Measurements from ENCODE around the gene MACROD2. TPM values are rescaled to one million over a fixed set of nuclear protein-coding genes. Genes with fewer than 3 reads are reported as not detected.

The MACROD2 gene
- total and polyA plus RNA-seq, 2 of the 4 experiments (the other 2 are of a cell fraction) = not detected

DNA sequence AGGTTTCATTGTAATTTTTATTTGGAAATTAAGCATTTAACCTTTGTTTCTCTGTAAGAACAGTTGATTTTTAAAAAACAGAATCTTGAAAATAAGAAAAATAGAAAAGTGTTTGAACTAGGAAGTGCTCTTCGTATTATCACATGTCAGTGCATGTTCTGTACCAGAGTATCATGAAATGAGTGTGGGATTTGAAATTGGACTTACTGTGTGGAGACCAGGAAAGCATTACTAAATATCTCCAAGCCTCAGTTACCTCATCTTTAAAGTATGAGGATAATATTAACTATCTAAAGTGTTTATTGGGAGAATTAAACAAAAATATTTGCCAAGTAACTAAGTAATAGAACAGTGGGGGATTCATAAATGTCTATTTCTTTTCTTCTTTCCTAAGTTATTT lies 499.0 kb downstream of the MACROD2 start:
- no peak overlapping the region for H2BK20ac ChIP-seq (ENCODE audit: low read depth, low read length)
- ChIA-PET POLR2A (ENCODE audit: unreplicated experiment) (no interaction called here), CTCF (no interaction called here)
- peak overlapping the region; percentile 92 for H3K18ac ChIP-seq (ENCODE audit: low read depth, low read length)
- BruUV-seq (replicated peaks) = no TSS peak
- TF ChIP-seq RAD21 (IDR thresholded peaks at IDR 0.05; ENCODE audit: low read length) (no peak), ELK1 (IDR thresholded peaks at IDR 0.05; ENCODE audit: borderline replicate concordance, low read depth, low read length) (no peak), MAZ (IDR thresholded peaks at IDR 0.05; ENCODE audit: borderline replicate concordance, low read depth, low read length) (no peak), USF2 (IDR thresholded peaks at IDR 0.05; ENCODE audit: low read depth, low read length) (no peak), MXI1 (IDR thresholded peaks at IDR 0.05; ENCODE audit: borderline replicate concordance, low read depth, low read length) (no peak), NFE2L2 (IDR thresholded peaks at IDR 0.05; ENCODE audit: low read depth, low read length) (no peak), CHD1 (IDR thresholded peaks at IDR 0.05; ENCODE audit: low read depth, low read length) (no peak), BHLHE40 (IDR thresholded peaks at IDR 0.05; ENCODE audit: low read depth, low read length) (no peak), MAFK (IDR thresholded peaks at IDR 0.05; ENCODE audit: low read depth, low read length) (no peak), SMC3 (IDR thresholded peaks at IDR 0.05; ENCODE audit: low read depth, low read length) (no peak), FOS (IDR thresholded peaks at IDR 0.05; ENCODE audit: low read depth, low read length) (no peak), POLR2A (IDR thresholded peaks at IDR 0.05; ENCODE audit: low read depth, low read length) (no peak), CEBPB (IDR thresholded peaks at IDR 0.05; ENCODE audit: low read depth, low read length) (no peak), RCOR1 (IDR thresholded peaks at IDR 0.05; ENCODE audit: insufficient replicate concordance, low read length) (no peak), RFX5 (IDR thresholded peaks at IDR 0.05; ENCODE audit: low read depth, low read length) (no peak)
- TF ChIP-seq, protein P1, sequence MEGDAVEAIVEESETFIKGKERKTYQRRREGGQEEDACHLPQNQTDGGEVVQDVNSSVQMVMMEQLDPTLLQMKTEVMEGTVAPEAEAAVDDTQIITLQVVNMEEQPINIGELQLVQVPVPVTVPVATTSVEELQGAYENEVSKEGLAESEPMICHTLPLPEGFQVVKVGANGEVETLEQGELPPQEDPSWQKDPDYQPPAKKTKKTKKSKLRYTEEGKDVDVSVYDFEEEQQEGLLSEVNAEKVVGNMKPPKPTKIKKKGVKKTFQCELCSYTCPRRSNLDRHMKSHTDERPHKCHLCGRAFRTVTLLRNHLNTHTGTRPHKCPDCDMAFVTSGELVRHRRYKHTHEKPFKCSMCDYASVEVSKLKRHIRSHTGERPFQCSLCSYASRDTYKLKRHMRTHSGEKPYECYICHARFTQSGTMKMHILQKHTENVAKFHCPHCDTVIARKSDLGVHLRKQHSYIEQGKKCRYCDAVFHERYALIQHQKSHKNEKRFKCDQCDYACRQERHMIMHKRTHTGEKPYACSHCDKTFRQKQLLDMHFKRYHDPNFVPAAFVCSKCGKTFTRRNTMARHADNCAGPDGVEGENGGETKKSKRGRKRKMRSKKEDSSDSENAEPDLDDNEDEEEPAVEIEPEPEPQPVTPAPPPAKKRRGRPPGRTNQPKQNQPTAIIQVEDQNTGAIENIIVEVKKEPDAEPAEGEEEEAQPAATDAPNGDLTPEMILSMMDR (conservative IDR thresholded peaks at IDR 0.05; ENCODE audit: low read depth, low read length) = no peak
- WGBS, 2 experiments (ENCODE audit: extremely low coverage in 2 of 2, insufficient read length in 1 of 2) = no CpG with 5 or more reads among the region's 1 CpG
- H3K4ac ChIP-seq (ENCODE audit: low read depth, low read length) = no peak overlapping the region
- H2BK120ac ChIP-seq (ENCODE audit: low read depth, low read length) = no peak overlapping the region
- no peaks in the 10 kb centered on the region for H3K79me1 ChIP-seq (ENCODE audit: low read depth in 1 of 2, low read length in 2 of 2)
- H3K4me3 ChIP-seq (ENCODE audit: insufficient read depth, low read depth, low read length) = no peak overlapping the region
- H3K14ac ChIP-seq (replicated peaks; ENCODE audit: low read depth, low read length) = no peak overlapping the region
- no peak for DNase-seq
- no peak overlapping the region; the same call in 1 of the 2 replicates for H3K4me2 ChIP-seq (ENCODE audit: low read depth, low read length)
- H4K5ac ChIP-seq (ENCODE audit: low read depth, low read length) = peak overlapping the region; percentile 83; the same call in 1 of the 2 replicates
- H3K27ac ChIP-seq (ENCODE audit: insufficient read depth, low read length) = peak overlapping the region; percentile 49; the same call in 1 of the 2 replicates
- no peak overlapping the region for H2AK5ac ChIP-seq (ENCODE audit: low read depth, low read length)
- no peaks in the 10 kb centered on the region for H3K36me3 ChIP-seq (ENCODE audit: control insufficient read depth, insufficient read depth, low read length)
- no peaks in the 10 kb centered on the region for H3K9me1 ChIP-seq (ENCODE audit: insufficient read depth, low read length)
- no peak overlapping the region for H2AK9ac ChIP-seq (replicated peaks; ENCODE audit: low read depth, low read length, poor library complexity)
- no peak overlapping the region for H2BK15ac ChIP-seq (ENCODE audit: low read depth, low read length)
- peak; percentile 68 for ATAC-seq (ENCODE audit: low read depth)
- intact Hi-C loops (cut with micrococcal nuclease) = loop anchor here (5.0 kb wide), 1 partner anchor 37 kb away; no protein-coding TSS in a partner anchor
- no peak overlapping the region for H3K23ac ChIP-seq (ENCODE audit: low read depth, low read length)
- no peak overlapping the region for H2AFZ ChIP-seq (replicated peaks; ENCODE audit: low read length, poor library complexity)
- peak overlapping the region; percentile 75 for H2BK5ac ChIP-seq (ENCODE audit: low read depth, low read length, poor library complexity, severe bottlenecking)
- no peaks in the 10 kb centered on the region for H4K20me1 ChIP-seq (ENCODE audit: insufficient read depth, low read length)
- dilution Hi-C loops (cut with HindIII; ENCODE audit: low sequenced_read_pairs, unreplicated experiment) = no loop called here
- in situ Hi-C loops (cut with MboI; ENCODE audit: low sequenced_read_pairs) = no loop called here
- H3K4me1 ChIP-seq (ENCODE audit: control insufficient read depth, insufficient read depth, low read length) = no peaks in the 10 kb centered on the region
- no peaks in the 10 kb centered on the region for H3K27me3 ChIP-seq (ENCODE audit: control insufficient read depth, insufficient read depth, low read length)
- no peak overlapping the region for H3K9ac ChIP-seq (ENCODE audit: low read depth, low read length)
- no peak overlapping the region; a peak in 2 of 4 replicates for H4K8ac ChIP-seq (ENCODE audit: low read depth in 2 of 2, low read length in 2 of 2)
- no peak overlapping the region for H3K56ac ChIP-seq (ENCODE audit: extremely low read depth, insufficient read depth, low read length)
- no peaks in the 10 kb centered on the region for H3K9me3 ChIP-seq (ENCODE audit: control insufficient read depth, insufficient read depth, low read length)
- 0 out of 2 replicates have a peak overlapping the region, but pooled peaks have one; percentile 65 for H4K91ac ChIP-seq (ENCODE audit: insufficient read depth, low read depth, low read length)

Data from IMR-90 (cell line).